PFSK-1 (cell line): Measurements from ENCODE around the gene TM9SF2.

ENCODE experiments used
- FOXP2 ChIP-seq: optimal IDR thresholded peaks from 2 replicates; pipeline ENCODE3; 2011; ENCODE audit warnings: borderline replicate concordance, control low read depth, inconsistent platforms; ENCODE audit not compliant: insufficient read depth; ENCODE audit errors: extremely low read length, extremely low read depth
- POLR2AphosphoS5 ChIP-seq: IDR thresholded peaks from 2 replicates; pipeline ENCODE4 v1.6.1; 2012; ENCODE audit warnings: low read depth, mild to moderate bottlenecking, control low read depth, low read length, moderate library complexity
- REST ChIP-seq, 2 experiments: IDR thresholded peaks; 2 replicates each; pipeline versions ENCODE4 v1.6.1 to v1.8.0; 2011 to 2012; ENCODE audit warnings: low read depth in 2 of 2, low read length in 2 of 2, control low read depth in 1 of 2, inconsistent platforms in 1 of 2, mild to moderate bottlenecking in 1 of 2, moderate library complexity in 1 of 2; ENCODE audit not compliant: insufficient read depth in 1 of 2
- SIN3A ChIP-seq: IDR thresholded peaks from 2 replicates; pipeline ENCODE4 v1.6.1; 2012; ENCODE audit warnings: mild to moderate bottlenecking, low read length, moderate library complexity, borderline replicate concordance; ENCODE audit not compliant: insufficient read depth

GRCh38 chr13:99546878-99547277 lies 45.6 kb downstream of the TM9SF2 start:
- TF ChIP-seq POLR2AphosphoS5: no peak
- no peak for TF ChIP-seq REST (IDR thresholded peaks at IDR 0.05; ENCODE audit: insufficient read depth in 1 of 2, low read depth in 2 of 2, low read length in 2 of 2)
- no peak for TF ChIP-seq SIN3A
- TF ChIP-seq FOXP2: no peak
